ENCODE data around the gene NREP.

The NREP gene

GRCh38 chr5:111755345-111755941, 1.6 kb downstream of the NREP start:
- no peak for TF ChIP-seq CTCF (conservative IDR thresholded peaks at IDR 0.05)
- no peak overlapping the region for H3K27ac ChIP-seq

- H3K27ac ChIP-seq, result no peak overlapping the region
- TF ChIP-seq CTCF (conservative IDR thresholded peaks at IDR 0.05), result no peak
Measured at GRCh38 chr5:111753884-111754589, 3.0 kb downstream of the NREP start.

GRCh38 chr5:111752426-111752965, 4.5 kb downstream of the NREP start:
- no peak for TF ChIP-seq CTCF (conservative IDR thresholded peaks at IDR 0.05)

GRCh38 chr5:111749303-111750026, 7.5 kb downstream of the NREP start:
- no peak for TF ChIP-seq CTCF (conservative IDR thresholded peaks at IDR 0.05)
- H3K27ac ChIP-seq, result no peak overlapping the region

More at GRCh38 chr5:111752426-111752965, 4.5 kb downstream of the NREP start:
- H3K27ac ChIP-seq, result no peak overlapping the region

GRCh38 chr5:111748304-111748763, 8.7 kb downstream of the NREP start:
- H3K27ac ChIP-seq, result no peak overlapping the region
- TF ChIP-seq CTCF (conservative IDR thresholded peaks at IDR 0.05), result no peak

- no peak overlapping the region for H3K27ac ChIP-seq
Measured at GRCh38 chr5:111747337-111747736, 9.7 kb downstream of the NREP start.

More at GRCh38 chr5:111747337-111747736, 9.7 kb downstream of the NREP start:
- no peak for TF ChIP-seq CTCF (conservative IDR thresholded peaks at IDR 0.05)
